BLaER1 treated with 17β-estradiol and CSF1 and Interleukin-3, amounts not matched to agents 10 nM and 100 nM (cell line): ENCODE results near the gene TMBIM6.
A peak's percentile ranks its signal among the peaks of the same experiment; 100 is the strongest.

ENCODE experiments used
- H3K27ac ChIP-seq, 11 experiments: shearing (Covaris generic); formaldehyde crosslinking; 2 replicates each; pipeline ENCODE4 v1.8.1; 2022
- H3K27me3 ChIP-seq, 11 experiments: shearing (Covaris generic); formaldehyde crosslinking; 2 replicates each; pipeline ENCODE4 v1.8.1; 2022
- H3K36me3 ChIP-seq, 11 experiments: shearing (Covaris generic); formaldehyde crosslinking; 2 replicates each; pipeline ENCODE4 v1.8.1; 2022
- H3K4me1 ChIP-seq, 10 experiments: shearing (Covaris generic); formaldehyde crosslinking; 2 replicates each; pipeline ENCODE4 v1.8.1; 2022
- H3K4me2 ChIP-seq, 11 experiments: shearing (Covaris generic); formaldehyde crosslinking; 2 replicates each; pipeline ENCODE4 v1.8.1; 2022
- H3K4me3 ChIP-seq, 10 experiments: shearing (Covaris generic); formaldehyde crosslinking; 2 replicates each; pipeline ENCODE4 v1.8.1; 2022
- H3K9ac ChIP-seq, 11 experiments: shearing (Covaris generic); formaldehyde crosslinking; 2 replicates each; pipeline ENCODE4 v1.8.1; 2022
- H3K9me3 ChIP-seq, 11 experiments: shearing (Covaris generic); formaldehyde crosslinking; replicated peaks in 1 of 11; 2 replicates each; pipeline ENCODE4 v1.8.1; 2022
- H4K20me1 ChIP-seq, 11 experiments: shearing (Covaris generic); formaldehyde crosslinking; 2 replicates each; pipeline ENCODE4 v1.8.1; 2022
- Cebpa-rat ChIP-seq, 11 experiments: shearing (Covaris generic); IDR thresholded peaks; 2 replicates each; pipeline ENCODE4 v1.8.1; 2022

Gene TMBIM6, protein sequence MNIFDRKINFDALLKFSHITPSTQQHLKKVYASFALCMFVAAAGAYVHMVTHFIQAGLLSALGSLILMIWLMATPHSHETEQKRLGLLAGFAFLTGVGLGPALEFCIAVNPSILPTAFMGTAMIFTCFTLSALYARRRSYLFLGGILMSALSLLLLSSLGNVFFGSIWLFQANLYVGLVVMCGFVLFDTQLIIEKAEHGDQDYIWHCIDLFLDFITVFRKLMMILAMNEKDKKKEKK

DNA sequence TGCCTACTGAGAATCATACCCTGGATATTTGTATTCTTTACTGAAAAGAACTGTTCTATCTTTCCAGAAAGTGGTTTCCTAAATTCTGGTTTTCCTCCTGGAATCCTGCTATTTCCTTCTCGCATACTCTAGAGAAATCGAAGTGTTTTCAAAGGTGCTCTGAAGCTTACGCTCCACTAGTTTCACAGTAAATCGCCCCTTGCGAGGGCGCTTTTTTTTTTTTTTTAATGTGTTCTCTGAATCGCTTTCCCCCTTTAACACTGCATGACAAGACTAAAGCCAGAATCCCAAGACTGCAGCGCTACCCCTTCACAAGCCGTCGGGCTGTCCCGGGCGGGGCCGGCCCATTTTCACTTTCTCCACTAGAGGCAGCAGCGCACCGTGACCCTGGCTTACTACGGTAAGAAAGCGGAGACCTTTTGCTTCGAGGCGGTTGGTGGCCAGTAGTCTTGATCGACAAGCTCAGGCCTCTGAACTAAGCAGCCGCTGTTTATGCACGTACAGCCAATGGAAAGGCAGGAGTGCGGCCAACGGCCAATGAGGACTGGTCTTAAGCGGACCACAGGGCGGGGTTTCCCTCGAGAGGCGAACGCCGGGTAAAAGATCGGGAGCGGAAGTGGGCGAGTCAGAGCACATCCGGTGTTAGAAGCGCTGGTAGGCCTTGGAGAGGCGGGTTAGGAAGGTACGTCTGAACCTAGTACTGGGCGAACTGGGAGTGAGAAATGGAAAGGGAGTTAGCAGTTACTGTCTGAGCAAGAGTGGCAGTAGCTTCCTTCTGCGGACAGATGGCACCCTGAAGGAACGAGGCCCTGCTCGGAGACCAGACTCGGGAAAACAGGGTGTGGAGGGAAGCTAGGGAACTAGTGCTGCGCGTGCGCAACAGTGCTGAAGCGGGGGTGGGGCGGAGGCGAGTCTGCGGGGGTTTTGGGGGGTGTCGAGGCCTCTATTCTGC is at the start of gene TMBIM6:
TSS of gene TMBIM6 (plus strand) at position 628 of the 952 bp plus-strand sequence. CDS start 10,937 bp downstream, outside the sequence.
- Histone ChIP-seq H3K27ac (peak within 1 kb of the TSS; percentile 90 to 98 (median 96)), H4K20me1 (peaks cover 44 to 46% (median 45%) of the 10 kb centered on the region in 11 experiments), H3K9ac (peak within 1 kb of the TSS; percentile 90 to 97 (median 95)), H3K4me1 (peaks cover 28 to 43% (median 34%) of the 10 kb centered on the region in 10 experiments), H3K27me3 (no peaks in the 10 kb centered on the region), H3K4me3 (peak within 1 kb of the TSS; percentile 67 to 79 (median 75)), H3K9me3 (no peaks in the 10 kb centered on the region), H3K4me2 (peak within 1 kb of the TSS; percentile 82 to 98 (median 93)), H3K36me3 (peaks cover 12 to 31% (median 21%) of the 10 kb centered on the region in 11 experiments; a peak in 20 of 22 replicates)
- no peak for TF ChIP-seq Cebpa-rat (IDR thresholded peaks at IDR 0.05)

DNA sequence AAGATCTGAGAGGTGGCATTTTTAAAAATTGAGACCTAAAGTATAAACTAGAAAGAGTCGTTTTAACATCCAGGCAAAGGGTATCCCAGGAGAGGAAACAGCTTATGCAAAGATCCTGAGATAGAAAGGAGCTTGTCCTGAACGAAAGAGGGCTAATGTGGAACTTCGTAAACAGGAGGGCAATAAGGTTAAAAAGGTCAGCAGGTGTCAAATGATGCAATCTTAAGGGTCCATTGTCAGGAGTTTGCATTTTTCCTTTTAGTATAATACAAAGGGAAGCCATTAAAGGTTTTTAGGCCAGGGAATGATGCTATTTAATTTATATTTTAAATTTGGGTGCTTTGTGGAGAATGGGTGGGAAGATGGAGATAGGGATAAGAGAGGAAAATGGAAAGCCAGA is 48.5 kb upstream of the TMBIM6 start:
- H3K4me1 ChIP-seq: peaks cover 35 to 45% (median 39%) of the 10 kb centered on the region in 10 experiments
- peaks cover 0 to 84% (median 32%) of the 10 kb centered on the region in 11 experiments; a peak in 14 of 22 replicates for H4K20me1 ChIP-seq
- H3K9me3 ChIP-seq: no peaks in the 10 kb centered on the region
- no peak overlapping the region for H3K4me3 ChIP-seq
- no peaks in the 10 kb centered on the region; a peak in 1 of 22 replicates for H3K36me3 ChIP-seq
- no peak for TF ChIP-seq Cebpa-rat (IDR thresholded peaks at IDR 0.05)
- no peak overlapping the region for H3K27ac ChIP-seq
- H3K4me2 ChIP-seq: peak overlapping the region in 8 of 11 experiments; percentile 0 to 45 (median 14); a peak in 7 of 22 replicates
- H3K9ac ChIP-seq: no peak overlapping the region
- H3K27me3 ChIP-seq: no peaks in the 10 kb centered on the region; a peak in 3 of 22 replicates

DNA sequence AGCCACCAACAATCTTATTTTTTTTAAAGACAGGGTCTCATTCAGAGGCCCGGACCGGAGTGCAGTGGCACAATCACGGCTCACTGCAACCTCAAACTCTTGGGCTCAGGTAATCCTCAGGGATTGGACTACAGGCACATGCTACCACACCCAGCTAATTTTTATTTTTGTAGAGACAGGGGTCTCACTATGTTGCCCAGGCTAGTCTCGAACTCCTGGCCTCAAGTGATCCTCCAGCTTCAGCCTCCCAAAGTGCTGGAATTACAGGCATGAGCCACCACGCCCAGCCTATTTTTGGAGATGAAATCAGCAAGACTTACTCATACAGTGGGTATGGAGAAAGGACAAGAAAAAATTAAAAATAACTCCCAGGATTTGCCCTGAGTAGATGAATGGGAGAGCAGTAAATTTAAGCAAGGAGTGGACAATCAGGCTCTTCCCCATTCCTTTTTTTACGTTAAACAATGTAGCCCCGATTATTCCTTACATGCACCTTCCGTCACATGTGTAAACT is 47.4 kb upstream of the TMBIM6 start:
- Histone ChIP-seq H3K4me3 (no peak overlapping the region), H3K4me1 (peaks cover 46 to 54% (median 48%) of the 10 kb centered on the region in 10 experiments), H3K9me3 (no peaks in the 10 kb centered on the region), H3K9ac (no peak overlapping the region), H3K36me3 (no peaks in the 10 kb centered on the region; a peak in 1 of 22 replicates), H4K20me1 (peaks cover 9 to 84% (median 37%) of the 10 kb centered on the region in 11 experiments; a peak in 18 of 22 replicates), H3K27me3 (no peaks in the 10 kb centered on the region; a peak in 3 of 22 replicates), H3K4me2 (peak overlapping the region in 4 of 11 experiments; percentile 2 to 39 (median 34); a peak in 5 of 22 replicates), H3K27ac (no peak overlapping the region)
- TF ChIP-seq Cebpa-rat (IDR thresholded peaks at IDR 0.05): no peak

DNA sequence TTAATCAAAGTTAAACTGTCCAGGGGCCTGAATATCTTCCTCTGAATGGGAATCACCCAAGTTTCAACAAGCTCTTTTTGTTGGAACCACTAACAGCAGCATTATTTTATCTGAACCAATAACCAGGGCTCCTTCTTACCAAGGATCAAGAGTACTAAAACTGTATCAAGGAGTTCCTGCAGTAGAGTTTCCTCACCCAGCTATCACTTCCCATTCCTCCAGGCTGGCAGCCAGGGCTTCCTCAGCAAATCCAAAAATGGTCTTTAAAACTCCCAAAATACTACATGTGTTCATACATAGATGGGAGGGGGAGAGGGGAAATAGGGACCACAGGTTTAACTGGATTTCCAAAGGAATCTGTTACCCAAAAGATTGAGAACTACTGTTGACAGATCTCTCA is 44.6 kb upstream of the TMBIM6 start:
- Histone ChIP-seq H3K27ac (no peak overlapping the region), H3K27me3 (no peaks in the 10 kb centered on the region; a peak in 3 of 22 replicates), H3K9ac (no peak overlapping the region), H3K36me3 (no peaks in the 10 kb centered on the region), H3K4me3 (no peak overlapping the region), H3K4me2 (peak overlapping the region; percentile 79 to 98 (median 91); a peak in 21 of 22 replicates), H4K20me1 (peaks cover 9 to 70% (median 32%) of the 10 kb centered on the region in 11 experiments; a peak in 18 of 22 replicates), H3K4me1 (peaks cover 56 to 66% (median 61%) of the 10 kb centered on the region in 10 experiments), H3K9me3 (no peaks in the 10 kb centered on the region)
- no peak for TF ChIP-seq Cebpa-rat (IDR thresholded peaks at IDR 0.05)

DNA sequence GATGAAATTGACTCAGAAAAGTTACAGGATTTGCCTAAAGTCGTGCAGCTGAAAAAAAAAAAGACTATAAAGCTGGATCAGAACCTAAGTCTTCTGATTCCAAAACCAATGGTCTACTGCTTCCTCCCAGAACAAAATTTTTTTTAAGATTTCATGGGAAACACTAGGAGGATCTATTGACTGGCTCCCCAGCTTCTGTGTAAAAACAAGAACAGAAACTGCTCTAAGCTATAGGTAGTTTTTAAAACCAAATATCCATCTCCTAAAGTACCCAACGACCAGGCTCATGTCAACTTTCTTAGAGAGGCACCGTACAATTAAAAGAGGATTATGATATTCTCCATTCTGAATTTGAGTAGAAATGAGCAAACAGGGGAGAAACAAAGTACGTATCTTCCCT is 43.5 kb upstream of the TMBIM6 start:
- Histone ChIP-seq H3K27ac (peak overlapping the region in 5 of 11 experiments; percentile 7 to 81 (median 78); a peak in 7 of 22 replicates), H3K4me2 (peak overlapping the region; percentile 79 to 98 (median 91)), H3K9me3 (no peaks in the 10 kb centered on the region), H3K9ac (no peak overlapping the region), H3K4me1 (peaks cover 66 to 75% (median 71%) of the 10 kb centered on the region in 10 experiments), H3K4me3 (peak overlapping the region in 2 of 10 experiments; percentile 20 to 45; a peak in 1 of 20 replicates), H3K36me3 (no peaks in the 10 kb centered on the region), H3K27me3 (no peaks in the 10 kb centered on the region; a peak in 4 of 22 replicates), H4K20me1 (peaks cover 13 to 73% (median 37%) of the 10 kb centered on the region in 11 experiments; a peak in 18 of 22 replicates)
- TF ChIP-seq Cebpa-rat (IDR thresholded peaks at IDR 0.05): no peak

DNA sequence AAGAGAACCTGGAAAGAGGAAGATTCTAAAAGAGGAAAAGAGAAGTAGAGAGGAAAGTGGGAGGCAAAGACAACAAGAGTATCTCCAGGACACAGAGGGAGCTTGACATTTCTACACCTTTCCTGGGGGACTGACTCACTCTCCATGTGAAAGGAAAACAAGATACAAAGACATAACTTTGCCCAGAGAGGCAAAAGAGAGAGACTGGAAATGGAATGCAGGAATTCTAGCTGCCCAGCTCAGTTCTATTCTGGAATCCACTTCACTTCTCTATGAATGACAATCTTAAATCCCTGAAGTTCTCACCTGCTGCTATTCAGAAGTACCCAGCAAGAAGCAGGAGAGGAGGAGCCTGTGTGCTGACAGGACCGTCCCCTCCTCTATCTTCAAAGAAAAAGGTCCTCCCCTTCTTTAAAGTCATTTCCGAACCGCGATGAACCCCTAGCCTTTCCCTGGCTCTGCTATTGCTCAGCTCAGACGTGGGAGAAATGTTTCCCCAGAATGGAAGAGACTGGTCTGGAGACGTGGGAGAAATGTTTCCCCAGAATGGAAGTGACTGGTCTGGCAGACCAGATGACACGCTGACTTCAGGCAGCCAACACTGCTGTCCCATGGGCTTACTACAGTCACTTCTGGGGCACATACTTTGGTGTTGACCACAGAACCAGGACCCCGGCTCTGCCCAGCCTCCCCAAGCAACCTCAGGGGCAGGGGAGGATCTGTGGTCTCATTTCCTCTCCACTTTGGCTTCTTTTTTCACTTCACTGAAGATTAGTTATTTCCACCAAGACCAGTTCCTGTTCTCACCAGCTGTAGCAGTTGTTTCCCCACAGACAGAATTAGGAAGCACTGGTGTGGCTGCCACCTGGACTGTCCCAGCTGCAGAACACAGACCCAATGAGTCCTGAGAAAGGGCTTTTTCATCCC is 42.5 kb upstream of the TMBIM6 start:
- Histone ChIP-seq H3K4me2 (peak overlapping the region; percentile 79 to 98 (median 91)), H3K36me3 (no peaks in the 10 kb centered on the region), H3K9me3 (no peaks in the 10 kb centered on the region), H3K4me3 (peak overlapping the region; percentile 15 to 45 (median 36); a peak in 14 of 20 replicates), H3K4me1 (peaks cover 70 to 79% (median 76%) of the 10 kb centered on the region in 10 experiments), H4K20me1 (peaks cover 16 to 76% (median 44%) of the 10 kb centered on the region in 11 experiments; a peak in 18 of 22 replicates), H3K27me3 (no peaks in the 10 kb centered on the region; a peak in 4 of 22 replicates), H3K9ac (peak overlapping the region; percentile 11 to 69 (median 63); a peak in 20 of 22 replicates), H3K27ac (peak overlapping the region; percentile 11 to 81 (median 75); a peak in 21 of 22 replicates)
- peak in 5 of 11 experiments; percentile 27 to 58 (median 44); a peak in 6 of 22 replicates for TF ChIP-seq Cebpa-rat (IDR thresholded peaks at IDR 0.05)

DNA sequence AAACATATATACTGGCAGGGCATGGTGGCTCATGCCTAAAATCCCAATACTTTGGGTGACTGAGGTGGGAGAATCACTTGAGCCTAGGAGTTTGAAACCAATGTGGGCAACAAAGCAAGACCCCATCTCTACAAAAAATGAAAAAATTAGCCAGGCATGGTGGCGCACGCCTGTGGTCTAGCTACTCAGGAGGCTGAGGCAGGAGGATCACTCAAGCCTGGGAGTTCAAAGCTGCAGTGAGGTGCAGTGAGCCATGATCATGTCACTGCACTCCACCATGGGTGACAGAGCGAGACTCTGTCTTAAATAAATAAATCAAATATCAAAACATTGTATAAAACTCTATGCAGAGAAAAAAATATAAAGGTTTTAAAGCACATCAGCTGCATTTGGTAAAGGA is 39.3 kb upstream of the TMBIM6 start:
- peak overlapping the region in 5 of 11 experiments; percentile 16 to 95 (median 53); a peak in 8 of 22 replicates for H3K27ac ChIP-seq
- TF ChIP-seq Cebpa-rat (IDR thresholded peaks at IDR 0.05): no peak
- no peak overlapping the region for H3K4me3 ChIP-seq
- H3K4me1 ChIP-seq: peaks cover 83 to 95% (median 91%) of the 10 kb centered on the region in 10 experiments
- peaks cover 19 to 48% (median 38%) of the 10 kb centered on the region in 11 experiments; a peak in 19 of 22 replicates for H4K20me1 ChIP-seq
- H3K36me3 ChIP-seq: no peaks in the 10 kb centered on the region
- no peak overlapping the region for H3K9ac ChIP-seq
- no peaks in the 10 kb centered on the region for H3K9me3 ChIP-seq
- H3K27me3 ChIP-seq: peaks cover 0 to 7% (median 0%) of the 10 kb centered on the region in 11 experiments; a peak in 8 of 22 replicates
- H3K4me2 ChIP-seq: peak overlapping the region; percentile 36 to 96 (median 89); a peak in 20 of 22 replicates
